SK-N-SH treated with all-trans-retinoic acid at 6 μM for 48 hours (cell line): ENCODE results near the gene PROM2.

ENCODE experiments used
- ARNTL ChIP-seq: fragments of 450-650 bp; formaldehyde crosslinking; IDR thresholded peaks from 2 replicates; pipeline ENCODE4 v1.5.0; 2020; ENCODE audit warnings: low read depth, mild to moderate bottlenecking, moderate library complexity, borderline replicate concordance
- CSDC2 ChIP-seq: fragments of 250-450 bp; sonication (Bioruptor Pico); IDR thresholded peaks from 2 replicates; pipeline ENCODE4 v1.5.0; 2020; ENCODE audit warnings: mild to moderate bottlenecking, moderate library complexity
- TCF4 ChIP-seq: fragments of 250-450 bp; sonication (Bioruptor Pico); IDR thresholded peaks from 2 replicates; pipeline ENCODE4 v1.8.0; 2021; ENCODE audit warnings: mild to moderate bottlenecking, moderate library complexity, borderline replicate concordance
- ZFP30 ChIP-seq: fragments of 450-650 bp; formaldehyde crosslinking; IDR thresholded peaks from 2 replicates; pipeline ENCODE4 v1.5.0; 2022; ENCODE audit warnings: mild to moderate bottlenecking, moderate library complexity
- ZNF8 ChIP-seq: fragments of 450-650 bp; formaldehyde crosslinking; IDR thresholded peaks from 2 replicates; pipeline ENCODE4 v1.5.0; 2020; ENCODE audit warnings: mild to moderate bottlenecking, moderate library complexity

GRCh38 chr2:95279435-95280035 is 5.3 kb downstream of the PROM2 start:
- TF ChIP-seq TCF4 (CRISPR knock-in tag) (no peak), ZNF8 (no peak), CSDC2 (CRISPR knock-in tag) (no peak), ZFP30 (CRISPR knock-in tag) (no peak), ARNTL (CRISPR knock-in tag) (no peak)
